Neuronal stem cell (in vitro differentiated cells): ENCODE data around the gene SORCS2.
A peak's percentile ranks its signal among the peaks of the same experiment; 100 is the strongest.

Experiments used
- DNase-seq: peaks from one replicate; pipeline ENCODE4 v3.0.0-alpha.2; 2013; ENCODE audit warnings: low spot score
- H2AFZ ChIP-seq: one replicate; pipeline ENCODE4 v1.6.1; 2013; ENCODE audit warnings: mild to moderate bottlenecking, low read length, inconsistent platforms
- H2AK5ac ChIP-seq: 2 replicates; pipeline ENCODE4 v1.6.1; 2013; ENCODE audit warnings: low read depth, mild to moderate bottlenecking, inconsistent platforms, low read length, moderate library complexity, mixed read lengths
- H2BK120ac ChIP-seq: 2 replicates; pipeline ENCODE4 v1.6.1; 2013; ENCODE audit warnings: low read depth, mild to moderate bottlenecking, inconsistent platforms, low read length, moderate library complexity, mixed read lengths
- H2BK12ac ChIP-seq: one replicate; pipeline ENCODE4 v1.6.1; 2013; ENCODE audit warnings: low read length, inconsistent platforms
- H2BK15ac ChIP-seq: 2 replicates; pipeline ENCODE4 v1.6.1; 2013; ENCODE audit warnings: mild to moderate bottlenecking, low read length, inconsistent platforms, mixed read lengths
- H2BK5ac ChIP-seq: one replicate; pipeline ENCODE4 v1.6.1; 2013; ENCODE audit warnings: inconsistent platforms, mild to moderate bottlenecking, low read length, moderate library complexity
- H3K14ac ChIP-seq: one replicate; pipeline ENCODE4 v1.6.1; 2013; ENCODE audit warnings: low read length, inconsistent platforms
- H3K18ac ChIP-seq: 2 replicates; pipeline ENCODE4 v1.6.1; 2013; ENCODE audit warnings: low read length, inconsistent platforms
- H3K23ac ChIP-seq: 2 replicates; pipeline ENCODE4 v1.6.1; 2013; ENCODE audit warnings: low read depth, mild to moderate bottlenecking, mixed read lengths, low read length, inconsistent platforms; ENCODE audit not compliant: poor library complexity
- H3K27ac ChIP-seq: replicated peaks from 3 replicates; pipeline ENCODE4 v1.5.1; 2013; ENCODE audit warnings: low read length, inconsistent platforms
- H3K27me3 ChIP-seq, 3 experiments: 2 replicates each; pipeline ENCODE4 v1.6.1; 2013; ENCODE audit warnings: low read length in 3 of 3, mild to moderate bottlenecking in 2 of 3, inconsistent platforms in 1 of 3, low read depth in 1 of 3, mixed read lengths in 1 of 3, moderate library complexity in 1 of 3; ENCODE audit not compliant: control insufficient read depth in 3 of 3, insufficient read depth in 3 of 3
- H3K36me3 ChIP-seq, 2 donors: replicated peaks in 1 of 2; 2 replicates each; pipeline ENCODE4 v1.6.1; 2013; ENCODE audit warnings: low read length in 2 of 2; ENCODE audit not compliant: control insufficient read depth in 2 of 2, insufficient read depth in 2 of 2
- H3K4ac ChIP-seq: 2 replicates; pipeline ENCODE4 v1.6.1; 2013; ENCODE audit warnings: inconsistent platforms, mild to moderate bottlenecking, low read length, moderate library complexity
- H3K4me1 ChIP-seq, 2 donors: 1 replicate in 1 of 2; 2 replicates in 1 of 2; pipeline ENCODE4 v1.6.1; 2013; ENCODE audit warnings: low read length in 2 of 2, low read depth in 1 of 2; ENCODE audit not compliant: control insufficient read depth in 2 of 2, insufficient read depth in 1 of 2
- H3K4me2 ChIP-seq: one replicate; pipeline ENCODE4 v1.6.1; 2013; ENCODE audit warnings: mild to moderate bottlenecking, low read length, inconsistent platforms; ENCODE audit not compliant: insufficient read depth, poor library complexity, severe bottlenecking
- H3K4me3 ChIP-seq, 2 donors: 2 replicates each; pipeline ENCODE4 v1.5.1; 2013; ENCODE audit warnings: low read length in 2 of 2, mild to moderate bottlenecking in 2 of 2, inconsistent platforms in 1 of 2, moderate library complexity in 1 of 2
- H3K79me1 ChIP-seq: one replicate; pipeline ENCODE4 v1.6.1; 2013; ENCODE audit warnings: low read depth, mild to moderate bottlenecking, inconsistent platforms, low read length, moderate library complexity
- H3K9ac ChIP-seq: one replicate; pipeline ENCODE4 v1.6.1; 2013; ENCODE audit warnings: mild to moderate bottlenecking, low read depth, low read length, inconsistent platforms; ENCODE audit not compliant: poor library complexity
- H3K9me3 ChIP-seq, 2 donors: replicated peaks in 1 of 2; 2 replicates each; pipeline versions ENCODE3 to v1.6.1; 2013; ENCODE audit warnings: low read length in 2 of 2, mild to moderate bottlenecking in 2 of 2, inconsistent platforms in 1 of 2, low read depth in 1 of 2, mixed read lengths in 1 of 2, moderate library complexity in 1 of 2; ENCODE audit not compliant: control insufficient read depth in 2 of 2, insufficient read depth in 1 of 2
- H4K8ac ChIP-seq: one replicate; pipeline ENCODE4 v1.6.1; 2013; ENCODE audit warnings: low read depth, mild to moderate bottlenecking, inconsistent platforms, low read length, moderate library complexity
- H4K91ac ChIP-seq: one replicate; pipeline ENCODE4 v1.6.1; 2013; ENCODE audit warnings: low read length, low read depth, mild to moderate bottlenecking, inconsistent platforms; ENCODE audit not compliant: poor library complexity
- WGBS, 2 donors: extraction: QIAGEN DNeasy Blood & Tissue Kit; methylation state at CpG; one replicate each; pipeline ENCODE4 v1.1.7; 2013; ENCODE audit warnings: missing lambda C conversion rate in 2 of 2, mixed read lengths in 1 of 2; ENCODE audit not compliant: insufficient read length in 2 of 2, insufficient replicate concordance in 1 of 2; ENCODE audit errors: extremely low coverage in 2 of 2; 5-methylcytosine and 5-hydroxymethylcytosine counted together

The SORCS2 gene

GRCh38 chr4:7309181-7309580 is 116.8 kb downstream of the SORCS2 start:
- H3K9me3 ChIP-seq, result peaks cover 0 to 2% of the 10 kb centered on the region in 2 donors
- no peak overlapping the region for H3K23ac ChIP-seq
- peaks cover 3% of the 10 kb centered on the region for H3K79me1 ChIP-seq
- H3K14ac ChIP-seq, result peak overlapping the region; percentile 15
- no peak overlapping the region for H4K8ac ChIP-seq
- WGBS, 2 donors, result no CpG with 5 or more reads among the region's 13 CpGs
- no peak overlapping the region for H2BK15ac ChIP-seq
- no peak overlapping the region for H3K4me2 ChIP-seq
- no peak overlapping the region for H3K27ac ChIP-seq
- no peak overlapping the region for H2BK120ac ChIP-seq
- no peak overlapping the region for H3K18ac ChIP-seq
- peaks cover 0 to 20% of the 10 kb centered on the region in 2 donors for H3K4me1 ChIP-seq
- H2AFZ ChIP-seq, result no peak overlapping the region
- no peak overlapping the region for H4K91ac ChIP-seq
- H2BK5ac ChIP-seq, result no peak overlapping the region
- no peak overlapping the region for H3K9ac ChIP-seq
- no peak overlapping the region for H3K4ac ChIP-seq
- peaks cover 0 to 25% (median 0%) of the 10 kb centered on the region in 3 experiments for H3K27me3 ChIP-seq
- DNase-seq, result no peak
- no peak overlapping the region for H3K4me3 ChIP-seq
- H3K36me3 ChIP-seq, result no peaks in the 10 kb centered on the region
- H2BK12ac ChIP-seq, result no peak overlapping the region
- peak overlapping the region; percentile 50 for H2AK5ac ChIP-seq

DNA sequence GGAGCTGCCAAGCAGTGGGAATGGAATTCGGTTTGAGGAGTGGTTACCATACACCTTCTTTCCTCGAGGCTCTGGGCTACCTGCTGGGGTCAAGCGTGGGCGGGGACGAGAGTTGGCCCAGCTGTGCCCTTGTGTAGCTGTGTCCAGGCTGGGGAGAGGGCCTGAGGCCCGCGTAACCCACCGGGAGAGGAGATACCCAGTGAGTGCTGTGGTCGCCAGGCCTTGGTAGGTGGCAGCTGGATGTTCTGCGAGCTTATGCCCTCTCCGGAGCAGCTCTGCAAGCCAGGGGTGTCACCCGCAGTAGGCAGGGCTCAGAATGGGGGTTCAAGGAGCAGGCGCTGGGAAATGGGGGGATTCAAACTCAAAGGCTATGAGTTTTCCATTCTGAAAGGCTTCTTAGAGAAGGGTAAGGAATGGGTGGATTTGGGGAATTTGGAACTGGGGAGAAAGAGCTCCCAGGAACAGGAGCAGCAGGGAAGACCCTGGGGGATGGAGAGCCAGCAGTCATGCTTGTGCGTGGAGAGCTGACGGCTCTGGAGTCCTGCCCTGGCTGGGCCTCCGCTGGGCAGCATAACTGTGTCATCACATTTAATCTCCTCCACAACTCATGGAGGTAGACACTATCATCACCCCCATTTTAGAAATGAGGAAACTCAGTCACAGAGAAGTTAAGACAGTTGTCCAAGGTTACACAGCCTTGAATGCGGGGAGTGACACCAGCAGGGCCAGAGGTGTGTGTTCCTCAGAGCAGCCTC is 117.5 kb downstream of the SORCS2 start:
- WGBS, 2 donors, result no CpG with 5 or more reads among the region's 17 CpGs
- peaks cover 0 to 14% of the 10 kb centered on the region in 2 donors for H3K4me1 ChIP-seq
- peaks cover 0 to 2% of the 10 kb centered on the region in 2 donors for H3K9me3 ChIP-seq
- no peak for DNase-seq
- H3K4me3 ChIP-seq, result no peak overlapping the region
- no peak overlapping the region for H4K8ac ChIP-seq
- H2BK12ac ChIP-seq, result no peak overlapping the region
- no peaks in the 10 kb centered on the region for H3K36me3 ChIP-seq
- no peak overlapping the region for H2AFZ ChIP-seq
- H3K18ac ChIP-seq, result no peak overlapping the region
- peaks cover 3% of the 10 kb centered on the region for H3K79me1 ChIP-seq
- no peak overlapping the region for H3K27ac ChIP-seq
- no peak overlapping the region for H2AK5ac ChIP-seq
- no peak overlapping the region for H3K4ac ChIP-seq
- no peak overlapping the region for H3K9ac ChIP-seq
- no peak overlapping the region for H2BK120ac ChIP-seq
- no peak overlapping the region for H3K14ac ChIP-seq
- H3K27me3 ChIP-seq, result peaks cover 0 to 18% (median 0%) of the 10 kb centered on the region in 3 experiments
- H3K4me2 ChIP-seq, result no peak overlapping the region
- no peak overlapping the region for H2BK15ac ChIP-seq
- no peak overlapping the region for H4K91ac ChIP-seq
- no peak overlapping the region for H2BK5ac ChIP-seq
- no peak overlapping the region for H3K23ac ChIP-seq

GRCh38 chr4:7310451-7310850 is 118.1 kb downstream of the SORCS2 start:
- Histone ChIP-seq H2BK5ac (no peak overlapping the region), H3K9ac (no peak overlapping the region)

DNA sequence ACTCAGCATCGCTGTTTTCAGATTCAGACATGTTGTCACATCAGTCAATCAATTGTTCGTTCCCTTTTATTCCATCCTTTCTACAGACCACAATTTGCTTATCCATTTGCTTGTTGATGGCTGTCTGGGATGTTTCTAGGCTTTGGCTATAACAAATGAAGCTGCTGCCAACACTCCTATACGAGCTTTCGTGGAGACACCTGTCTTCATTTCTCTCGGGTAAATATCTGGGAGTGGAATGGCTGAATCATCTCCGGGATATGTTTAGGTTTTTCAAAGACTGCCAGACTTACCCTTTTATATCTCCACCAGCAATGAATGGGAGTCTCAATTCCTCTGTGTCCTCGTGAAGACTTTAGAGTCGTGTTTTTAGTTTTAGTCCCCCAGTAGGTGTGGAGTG is 118.9 kb downstream of the SORCS2 start:
- Histone ChIP-seq H2AFZ (no peak overlapping the region), H4K91ac (no peak overlapping the region), H3K9me3 (peaks cover 0 to 2% of the 10 kb centered on the region in 2 donors), H3K4me2 (no peak overlapping the region), H3K9ac (no peak overlapping the region), H2BK15ac (no peak overlapping the region), H3K4me1 (peaks cover 0 to 12% of the 10 kb centered on the region in 2 donors), H3K23ac (no peak overlapping the region), H3K4ac (no peak overlapping the region), H4K8ac (no peak overlapping the region), H3K14ac (no peak overlapping the region), H3K27me3 (peaks cover 0 to 18% (median 0%) of the 10 kb centered on the region in 3 experiments), H2BK5ac (no peak overlapping the region), H3K27ac (no peak overlapping the region), H3K36me3 (no peaks in the 10 kb centered on the region), H3K18ac (no peak overlapping the region), H2AK5ac (no peak overlapping the region), H3K4me3 (no peak overlapping the region), H2BK12ac (no peak overlapping the region), H2BK120ac (no peak overlapping the region), H3K79me1 (peaks cover 3% of the 10 kb centered on the region)
- no CpG with 5 or more reads among the region's 8 CpGs for WGBS, 2 donors
- no peak for DNase-seq

More at GRCh38 chr4:7310451-7310850, 118.1 kb downstream of the SORCS2 start:
- Histone ChIP-seq H3K79me1 (peaks cover 3% of the 10 kb centered on the region), H3K4me3 (no peak overlapping the region), H3K14ac (no peak overlapping the region), H4K91ac (no peak overlapping the region), H2BK15ac (no peak overlapping the region), H2AK5ac (no peak overlapping the region), H3K36me3 (no peaks in the 10 kb centered on the region), H3K4me1 (peaks cover 0 to 14% of the 10 kb centered on the region in 2 donors), H4K8ac (no peak overlapping the region), H3K23ac (no peak overlapping the region), H3K27me3 (peaks cover 0 to 18% (median 0%) of the 10 kb centered on the region in 3 experiments), H3K27ac (no peak overlapping the region), H3K4ac (no peak overlapping the region), H3K18ac (no peak overlapping the region), H3K4me2 (no peak overlapping the region), H2BK120ac (no peak overlapping the region), H2AFZ (no peak overlapping the region), H2BK12ac (no peak overlapping the region), H3K9me3 (peaks cover 0 to 2% of the 10 kb centered on the region in 2 donors)
- WGBS, 2 donors, result no CpG with 5 or more reads among the region's 12 CpGs
- DNase-seq, result no peak
